LNCaP clone FGC (cell line): ENCODE results near the gene ASCC1.
"Not testable (repeated sequence)": the region's sequence is repeated elsewhere in the genome, so short reads cannot be mapped to it uniquely, and the experiment has no call there.

ENCODE experiments used
- DNase-seq: peaks from one replicate; pipeline ENCODE4 v3.0.0-alpha.2; 2011; ENCODE audit warnings: low read depth
- H3K4me3 ChIP-seq: 2 replicates; pipeline ENCODE4 v1.5.1; 2011; ENCODE audit warnings: mild to moderate bottlenecking, low read depth, low read length, control low read depth
- TF ChIP-seq, protein P1 (sequence below): IDR thresholded peaks from 2 replicates; pipeline ENCODE4 v1.5.1; 2012; ENCODE audit warnings: mild to moderate bottlenecking; ENCODE audit not compliant: control insufficient read depth, insufficient read depth; ENCODE audit errors: extremely low read depth

The ASCC1 gene

DNA sequence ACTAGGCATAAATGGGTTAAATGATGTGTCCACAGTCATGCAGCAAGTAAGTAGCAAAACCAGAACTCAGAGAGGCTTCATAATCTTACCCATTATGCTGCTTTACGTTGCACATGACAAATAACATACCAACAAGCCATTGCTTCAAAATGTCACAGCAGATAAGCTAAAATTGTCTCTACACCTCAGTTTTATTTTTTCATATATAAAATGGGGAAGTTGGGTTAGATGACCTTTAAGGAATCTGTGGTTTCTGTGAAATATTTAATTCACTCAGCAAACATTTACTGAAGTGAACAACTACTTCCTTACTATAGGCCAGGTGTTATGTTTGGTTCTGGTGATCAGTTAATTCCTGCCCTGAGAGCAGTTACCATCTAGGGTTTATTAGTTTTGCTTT, 2.2 kb upstream of the ASCC1 start:
- TF ChIP-seq, protein P1, sequence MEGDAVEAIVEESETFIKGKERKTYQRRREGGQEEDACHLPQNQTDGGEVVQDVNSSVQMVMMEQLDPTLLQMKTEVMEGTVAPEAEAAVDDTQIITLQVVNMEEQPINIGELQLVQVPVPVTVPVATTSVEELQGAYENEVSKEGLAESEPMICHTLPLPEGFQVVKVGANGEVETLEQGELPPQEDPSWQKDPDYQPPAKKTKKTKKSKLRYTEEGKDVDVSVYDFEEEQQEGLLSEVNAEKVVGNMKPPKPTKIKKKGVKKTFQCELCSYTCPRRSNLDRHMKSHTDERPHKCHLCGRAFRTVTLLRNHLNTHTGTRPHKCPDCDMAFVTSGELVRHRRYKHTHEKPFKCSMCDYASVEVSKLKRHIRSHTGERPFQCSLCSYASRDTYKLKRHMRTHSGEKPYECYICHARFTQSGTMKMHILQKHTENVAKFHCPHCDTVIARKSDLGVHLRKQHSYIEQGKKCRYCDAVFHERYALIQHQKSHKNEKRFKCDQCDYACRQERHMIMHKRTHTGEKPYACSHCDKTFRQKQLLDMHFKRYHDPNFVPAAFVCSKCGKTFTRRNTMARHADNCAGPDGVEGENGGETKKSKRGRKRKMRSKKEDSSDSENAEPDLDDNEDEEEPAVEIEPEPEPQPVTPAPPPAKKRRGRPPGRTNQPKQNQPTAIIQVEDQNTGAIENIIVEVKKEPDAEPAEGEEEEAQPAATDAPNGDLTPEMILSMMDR, result no peak

DNA sequence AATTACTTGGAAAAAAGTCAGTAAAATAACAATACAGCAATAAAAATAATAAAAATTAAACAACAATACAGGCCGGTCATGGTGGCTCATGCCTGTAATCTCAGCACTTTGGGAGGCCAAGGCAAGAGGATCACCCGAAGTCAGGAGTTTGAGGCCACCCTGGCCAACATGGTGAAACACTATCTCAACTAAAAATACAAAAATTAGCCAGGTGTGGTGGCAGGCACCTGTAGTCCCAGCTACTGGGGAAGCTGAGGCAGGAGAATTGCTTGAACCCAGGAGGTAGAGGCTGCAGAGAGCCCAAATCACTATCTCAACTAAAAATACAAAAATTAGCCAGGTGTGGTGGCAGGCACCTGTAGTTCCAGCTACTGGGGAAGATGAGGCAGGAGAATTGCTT, 4.2 kb downstream of the ASCC1 start:
- not testable (repeated sequence) for H3K4me3 ChIP-seq, DNase-seq

More for the DNA sequence above, 2.2 kb upstream of the ASCC1 start:
- no peak overlapping the region for H3K4me3 ChIP-seq
- no peak for DNase-seq

DNA sequence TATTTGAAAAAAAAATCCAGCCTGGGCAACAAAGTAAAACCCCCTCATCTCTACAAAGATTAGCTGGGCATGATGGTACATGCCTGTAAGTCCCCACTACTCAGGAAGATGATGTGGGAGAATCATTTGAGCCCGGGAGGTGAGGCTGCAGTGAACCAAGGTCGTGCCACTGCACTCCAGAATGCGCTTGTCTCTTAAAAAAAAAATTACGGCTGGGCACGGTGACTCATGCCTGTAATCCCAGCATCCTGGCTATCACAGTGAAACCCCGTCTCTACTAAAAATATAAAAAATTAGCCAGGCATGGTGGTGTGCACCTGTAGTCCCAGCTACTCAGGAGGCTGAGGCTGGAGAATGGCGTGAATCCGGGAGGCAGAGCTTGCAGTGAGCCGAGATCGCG, 4.7 kb downstream of the ASCC1 start:
- not testable (repeated sequence) for H3K4me3 ChIP-seq, DNase-seq

DNA sequence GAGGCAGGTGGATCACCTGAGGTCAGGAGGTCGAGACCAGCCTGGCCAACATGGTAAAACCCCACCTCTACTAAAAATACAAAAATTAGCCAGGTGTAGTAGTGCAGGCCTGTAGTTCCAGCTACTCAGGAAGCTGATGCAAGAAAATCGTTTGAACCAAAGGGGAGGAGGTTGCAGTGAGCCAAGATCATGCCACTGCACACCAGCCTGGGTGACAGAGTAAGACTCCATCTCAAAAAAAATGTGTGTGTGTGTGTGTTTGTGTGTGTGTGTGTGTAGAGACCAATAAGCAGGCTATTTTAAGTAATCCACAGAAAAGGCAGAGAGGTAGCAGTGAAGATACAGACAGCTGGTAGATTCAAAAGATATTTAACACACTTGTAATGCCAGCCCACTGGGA, 7.5 kb downstream of the ASCC1 start:
- not testable (repeated sequence) for DNase-seq, H3K4me3 ChIP-seq

DNA sequence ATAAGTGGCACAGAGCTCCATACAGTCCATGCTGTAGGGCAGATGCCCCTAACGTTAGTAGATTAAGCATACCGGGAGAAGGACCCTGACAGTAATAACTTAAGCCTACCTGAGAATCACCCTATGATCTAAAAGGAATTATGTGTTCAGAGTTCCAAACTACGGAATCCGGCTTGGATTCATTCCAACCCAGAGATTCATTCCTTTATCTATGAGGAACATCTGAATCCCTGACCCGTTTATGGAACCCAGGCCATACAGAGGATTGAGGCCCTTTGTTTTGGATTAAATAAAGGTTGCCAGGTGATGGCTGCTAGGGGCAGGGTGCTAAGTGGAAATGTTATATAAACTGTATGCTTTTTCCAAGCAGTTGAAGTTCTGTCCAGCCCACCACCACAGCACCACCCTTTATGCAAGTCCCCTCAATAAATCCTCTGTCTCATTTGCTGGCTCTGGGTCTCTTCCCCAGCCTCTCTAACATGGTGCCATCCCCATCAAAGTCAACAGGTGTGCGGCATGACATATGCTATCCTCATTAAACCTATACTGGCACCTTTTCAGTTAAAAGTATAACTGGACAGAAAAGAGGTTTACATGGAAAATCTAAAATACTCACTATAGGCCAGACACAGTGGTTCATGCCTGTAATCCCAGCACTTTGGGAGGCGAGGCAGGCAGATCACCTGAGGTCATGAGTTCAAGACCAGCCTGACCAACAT, 9.4 kb downstream of the ASCC1 start:
- TF ChIP-seq, protein P1, result no peak
- no peak for DNase-seq
- H3K4me3 ChIP-seq, result no peak overlapping the region

DNA sequence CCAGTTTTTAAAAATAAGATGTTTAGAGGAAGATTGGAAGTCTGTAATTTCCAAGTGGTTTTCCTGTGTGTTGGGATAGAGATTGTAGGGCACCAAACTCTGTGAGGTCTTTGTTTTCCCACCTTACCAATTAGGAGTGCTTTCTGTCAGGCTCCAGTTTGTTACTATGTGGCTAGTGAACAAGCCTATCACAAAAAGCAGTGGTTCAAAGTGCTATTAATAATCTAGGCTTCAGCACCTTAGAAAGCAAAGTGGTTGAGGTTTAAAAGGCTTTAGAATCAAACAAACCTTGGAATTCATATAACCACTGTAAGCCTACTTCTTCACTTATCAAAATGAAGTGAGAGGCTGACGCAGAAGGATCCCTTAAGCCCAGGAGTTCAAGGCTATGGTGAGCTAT, 11.4 kb downstream of the ASCC1 start:
- no peak for DNase-seq
- TF ChIP-seq, protein P1, result no peak

DNA sequence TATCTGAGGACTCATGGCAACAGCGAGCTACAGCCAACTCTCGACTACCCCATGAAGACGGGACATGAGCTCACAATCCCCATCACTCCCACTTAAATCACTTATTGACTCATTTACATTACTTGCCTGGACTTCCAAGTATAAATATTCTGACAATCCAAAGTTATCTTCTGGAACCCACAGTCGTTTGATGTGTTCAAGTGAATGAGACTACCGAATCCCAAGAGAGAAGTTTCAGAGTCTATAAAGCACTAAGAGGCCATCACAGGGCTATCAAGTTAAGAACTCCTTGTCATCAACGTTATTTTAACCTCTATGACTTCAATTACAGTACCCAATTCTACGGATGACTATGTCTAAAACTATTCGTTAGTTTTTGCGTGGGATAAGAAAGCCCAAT, 11.8 kb downstream of the ASCC1 start:
- TF ChIP-seq, protein P1, result no peak
- DNase-seq, result no peak
- no peak overlapping the region for H3K4me3 ChIP-seq

More for the DNA sequence above, 11.4 kb downstream of the ASCC1 start:
- H3K4me3 ChIP-seq, result no peak overlapping the region

DNA sequence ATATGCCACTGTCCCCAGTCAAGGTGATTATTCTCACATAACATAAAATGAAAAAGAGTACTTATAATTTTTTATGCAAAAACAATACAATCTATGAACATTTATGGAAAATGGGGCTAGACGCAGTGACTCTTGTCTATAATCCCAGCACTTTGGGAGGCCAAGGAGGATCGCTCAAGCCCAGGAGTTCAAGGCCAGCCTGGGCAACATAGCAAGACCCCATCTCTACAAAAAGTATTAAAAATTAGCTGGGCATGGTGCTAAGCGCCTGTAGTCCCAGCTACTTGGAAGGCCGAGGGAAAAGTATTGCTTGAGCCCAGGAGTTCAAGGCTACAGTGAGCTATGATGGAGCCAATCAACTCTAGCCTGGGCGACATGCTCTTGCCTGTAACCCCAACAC, 14.8 kb downstream of the ASCC1 start:
- DNase-seq, result no peak
- TF ChIP-seq, protein P1, result no peak
- no peak overlapping the region for H3K4me3 ChIP-seq

DNA sequence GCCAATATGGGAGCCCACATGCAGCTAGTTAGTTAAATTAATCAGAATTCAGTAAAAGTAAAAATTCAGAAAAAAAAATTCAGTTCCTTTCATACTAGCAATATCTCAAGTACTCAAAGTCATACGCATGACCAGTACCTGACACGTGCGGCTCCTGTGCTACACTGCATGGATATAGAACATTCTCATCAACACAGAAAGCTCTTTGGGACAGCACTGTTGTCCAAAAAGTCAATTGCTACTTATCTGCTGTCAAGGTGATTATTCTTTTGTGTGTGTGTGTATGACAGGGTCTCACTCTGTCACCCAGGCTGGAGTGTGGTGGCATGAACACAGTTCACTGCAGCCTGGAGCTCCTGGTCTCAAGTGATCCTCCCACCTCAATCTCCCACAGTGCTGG, 15.2 kb downstream of the ASCC1 start:
- TF ChIP-seq, protein P1, result no peak
- DNase-seq, result no peak
- no peak overlapping the region for H3K4me3 ChIP-seq
